ENCODE measurements around the gene NATD1.

Gene NATD1

GRCh38 chr17:21191698-21192097 lies 61.5 kb downstream of the NATD1 start:
- DNase-seq (ENCODE audit: low read depth) = no peak

GRCh38 chr17:21190078-21190477 lies 63.1 kb downstream of the NATD1 start:
- no peak for DNase-seq (ENCODE audit: low read depth)

GRCh38 chr17:21189361-21189760 lies 63.8 kb downstream of the NATD1 start:
- no peak for DNase-seq (ENCODE audit: low read depth)

All from CMK (cell line).